Left cardiac atrium (tissue), 4 donors: ENCODE results near the gene GSTA5. TPM values are rescaled to one million over a fixed set of nuclear protein-coding genes. Genes with fewer than 3 reads are reported as not detected.
"Not testable (repeated sequence)": the region's sequence is repeated elsewhere in the genome, so short reads cannot be mapped to it uniquely, and the experiment has no call there.

ENCODE experiments used
- ATAC-seq, 2 donors: fragments of 200-7000 bp; cut with Tn5 transposase; one replicate each; pipeline ENCODE4 v1.9.1; 2020; ENCODE audit warnings: mild to moderate bottlenecking in 2 of 2, moderate library complexity in 2 of 2
- DNase-seq: peaks from one replicate; pipeline ENCODE4 v3.0.0-alpha.2; 2020
- intact Hi-C, 2 donors: fragments of 100-400 bp; cut with DNase I; formaldehyde crosslinking; loops; one replicate each; pipeline versions ENCODE4 v1.14.1 to v1.15.1; 2022 to 2023
- total RNA-seq, 2 donors: library from RNA; stranded (reverse); fragmentation: NEBNext Ultra II Directional; extraction: Animal tissue kit (Norgen Biotek cat#: 25700); gene quantifications; one replicate each; pipeline ENCODE4 v1.2.1, GENCODE V29; 2021
- donor health status: DM: no; HTN: yes; CAD: no.
- donor health status: DM: no; HTN: yes; CAD: no; lungs with severe emphysema.
- donor health status: DM: yes; HTN: yes; CAD: no.
- donor health status: Dilated cardiomyopathy.

The GSTA5 gene
- total RNA-seq, 2 donors from 2014 or later, result not detected

DNA sequence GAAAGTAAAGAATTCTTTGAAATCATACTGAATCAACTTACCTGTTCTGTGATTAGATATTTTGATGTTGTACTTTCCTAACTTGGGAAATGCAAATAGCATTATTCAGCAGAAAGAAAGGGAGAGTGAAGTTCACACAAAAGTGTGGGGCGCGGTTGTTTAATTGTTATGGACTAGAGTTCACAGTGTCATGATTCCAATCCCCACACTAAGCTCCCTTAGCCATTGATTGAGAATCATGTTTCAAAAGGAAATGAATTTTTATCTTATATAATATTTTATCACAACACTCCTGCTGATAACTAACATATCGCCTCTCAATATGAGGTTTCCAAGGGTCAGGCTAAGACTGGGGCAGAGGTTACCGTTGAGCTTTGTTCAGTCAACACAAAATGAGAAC, 3.0 kb upstream of the GSTA5 start:
- DNase-seq (no peak), ATAC-seq (no peak)
- intact Hi-C loops, result no loop called here

DNA sequence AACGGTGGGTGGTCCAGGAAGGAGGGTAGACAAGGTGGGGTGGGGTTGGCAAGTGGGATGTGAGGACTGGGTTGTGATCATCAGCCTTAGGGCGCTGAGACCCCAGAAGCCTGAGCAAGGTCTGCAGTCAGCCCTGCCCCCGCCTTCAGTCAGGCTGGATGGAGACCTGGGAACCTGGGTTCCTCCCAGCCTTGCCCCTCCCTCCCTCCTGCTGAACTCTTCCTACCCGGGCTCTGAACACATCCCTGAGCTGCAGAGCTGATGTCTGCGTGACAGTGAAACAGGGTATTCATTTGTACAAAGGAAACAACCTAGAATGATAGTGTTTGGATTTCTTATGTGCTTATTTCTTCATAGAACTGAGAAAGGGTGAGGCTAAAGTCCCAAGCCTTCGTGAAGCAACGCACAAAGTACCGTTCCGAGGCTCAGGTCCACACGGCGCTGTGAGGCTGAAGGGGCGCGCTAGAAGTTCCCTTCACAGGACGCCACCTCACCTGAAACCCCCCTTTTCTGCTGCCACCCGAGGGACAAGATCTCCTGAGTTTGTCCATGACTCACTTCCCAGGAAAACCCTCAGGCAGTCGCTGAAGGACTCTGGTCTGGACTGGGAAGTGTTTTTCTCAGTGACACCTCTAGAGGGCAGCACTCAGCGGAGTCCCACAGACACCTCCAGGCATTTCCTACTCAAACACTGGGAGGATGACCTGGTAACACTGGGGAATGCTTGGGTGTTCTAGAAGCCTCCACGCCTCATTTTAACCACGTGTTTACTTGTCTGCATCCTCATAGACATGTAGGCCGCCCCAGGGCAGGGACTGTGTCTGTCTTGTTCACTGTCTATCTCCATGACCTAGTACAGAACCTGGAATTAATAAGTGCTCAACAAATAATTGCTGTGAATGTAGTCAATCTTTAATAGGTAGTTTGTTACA, 1.2 kb downstream of the GSTA5 start:
- DNase-seq (peak; percentile 29), ATAC-seq (peak; percentile 50 to 69)
- intact Hi-C loops, result no loop called here

GRCh38 chr6:52834481-52834880, 6.1 kb downstream of the GSTA5 start:
- ATAC-seq (no peak), DNase-seq (no peak)

GRCh38 chr6:52830869-52831268, 9.7 kb downstream of the GSTA5 start:
- DNase-seq, intact Hi-C loops, ATAC-seq: not testable (repeated sequence)

More at GRCh38 chr6:52834481-52834880, 6.1 kb downstream of the GSTA5 start:
- intact Hi-C loops, result no loop called here

DNA sequence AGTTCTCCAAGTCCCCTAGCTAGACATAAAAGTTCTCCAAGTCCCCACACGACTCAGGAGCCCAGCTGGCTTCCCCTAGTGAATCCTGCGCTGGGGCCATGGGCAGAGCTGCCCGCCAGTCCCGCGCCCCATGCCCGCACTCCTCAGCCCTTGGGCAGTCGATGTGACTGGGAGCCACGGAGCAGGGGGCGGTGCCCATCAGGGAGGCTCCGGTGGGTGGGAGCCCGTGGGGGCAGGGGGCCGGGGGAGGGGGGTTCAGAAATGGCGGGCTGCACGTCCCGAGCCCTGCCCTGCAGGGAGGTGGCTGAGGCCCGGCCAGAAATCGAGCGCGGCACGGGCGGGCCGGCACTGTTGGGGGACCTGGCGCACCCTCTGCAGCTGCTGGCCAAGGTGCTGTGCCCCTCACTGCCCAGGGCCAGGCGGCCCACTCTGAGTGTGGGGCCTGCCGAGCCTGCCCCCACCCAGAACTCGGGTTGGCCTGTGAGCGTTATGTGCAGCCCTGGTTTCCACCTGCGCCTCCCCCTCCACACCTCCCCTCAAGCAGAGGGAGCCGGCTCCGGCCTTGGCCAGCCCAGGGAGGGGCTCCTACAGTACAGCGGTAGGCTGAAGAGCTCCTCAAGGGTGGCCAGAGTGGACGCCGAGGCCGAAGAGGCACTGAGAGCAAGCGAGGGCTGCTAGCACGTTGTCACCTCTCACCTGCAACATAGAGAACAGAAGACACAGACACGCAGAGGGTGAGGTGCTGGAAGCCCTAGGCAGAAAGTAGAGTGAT, 11.4 kb downstream of the GSTA5 start:
- DNase-seq, result no peak
- ATAC-seq, result no peak
- intact Hi-C loops, result no loop called here

GRCh38 chr6:52828621-52829020, 12.0 kb downstream of the GSTA5 start:
- DNase-seq, intact Hi-C loops, ATAC-seq: not testable (repeated sequence)

DNA sequence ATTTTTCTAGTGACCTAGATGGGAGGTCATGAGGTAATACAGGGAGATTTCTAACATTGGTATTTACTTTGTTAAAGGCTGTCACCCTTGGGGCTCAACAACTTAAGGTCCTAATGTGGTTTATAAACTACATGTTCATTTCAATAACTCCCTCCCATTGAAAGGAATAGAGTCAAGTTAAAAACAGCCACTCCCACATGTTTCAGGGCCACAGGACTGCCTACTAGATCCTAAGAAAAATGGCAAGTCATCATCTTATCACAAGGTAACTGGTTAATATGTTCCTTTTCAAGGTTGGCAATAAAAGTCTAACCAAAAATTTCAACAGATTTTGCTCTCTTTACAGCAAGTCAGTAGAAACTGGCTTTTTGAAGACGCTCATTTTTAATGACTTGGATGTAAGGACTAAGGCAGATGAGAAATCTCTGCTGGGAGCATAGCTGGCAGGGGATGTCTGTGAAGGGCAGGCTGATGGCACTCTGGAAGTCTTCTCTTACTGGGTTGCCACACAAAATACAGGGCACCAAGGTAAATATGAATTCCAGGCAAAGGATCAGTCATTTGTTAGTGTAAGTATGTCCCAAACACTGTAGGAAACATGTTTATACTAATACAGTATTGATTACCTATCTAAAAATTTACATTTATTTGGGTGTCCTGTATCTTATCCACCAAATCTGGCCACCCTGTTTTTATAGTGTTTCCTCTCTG, 13.4 kb downstream of the GSTA5 start:
- ATAC-seq, DNase-seq, intact Hi-C loops: not testable (repeated sequence)

DNA sequence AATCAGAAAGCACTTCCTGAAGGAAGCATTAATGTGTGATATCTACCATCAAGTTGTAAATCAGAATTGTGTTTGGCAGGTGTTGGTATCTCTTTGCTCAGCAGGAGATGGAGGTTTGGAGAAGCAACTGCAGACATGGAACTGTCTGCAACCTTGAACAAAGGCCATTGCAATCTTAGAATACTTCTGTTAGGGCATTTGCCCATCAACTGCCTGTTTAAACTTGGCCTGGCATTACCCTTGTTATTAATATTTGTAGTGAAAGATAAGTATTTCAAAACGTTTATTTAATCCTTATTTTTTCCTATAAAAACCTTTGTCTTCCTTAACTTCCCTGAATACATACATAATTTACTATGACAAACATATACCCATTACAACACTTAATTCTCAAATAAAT, 14.1 kb downstream of the GSTA5 start:
- no peak for DNase-seq

DNA sequence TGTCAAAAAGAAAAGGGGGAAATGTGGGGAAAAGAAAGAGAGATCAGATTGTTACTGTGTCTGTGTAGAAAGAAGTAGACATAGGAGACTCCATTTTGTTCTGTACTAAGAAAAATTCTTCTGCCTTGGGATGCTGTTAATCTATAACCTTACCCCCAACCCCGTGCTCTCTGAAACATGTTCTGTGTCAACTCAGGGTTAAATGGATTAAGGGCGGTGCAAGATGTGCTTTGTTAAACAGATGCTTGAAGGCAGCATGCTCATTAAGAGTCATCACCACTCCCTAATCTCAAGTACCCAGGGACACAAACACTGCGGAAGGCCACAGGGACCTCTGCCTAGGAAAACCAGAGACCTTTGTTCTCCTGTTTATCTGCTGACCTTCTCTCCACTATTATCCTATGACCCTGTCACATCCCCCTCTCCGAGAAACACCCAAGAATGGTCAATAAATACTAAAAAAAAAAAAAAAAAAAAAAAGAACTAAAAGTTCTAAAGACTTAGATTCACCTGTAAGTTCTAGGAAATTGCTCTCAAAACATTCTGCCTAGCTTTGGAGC, 14.6 kb downstream of the GSTA5 start:
- intact Hi-C loops, DNase-seq, ATAC-seq: not testable (repeated sequence)

More for the DNA sequence above, 14.1 kb downstream of the GSTA5 start:
- intact Hi-C loops, result no loop called here
- ATAC-seq, result no peak

- intact Hi-C loops, ATAC-seq, DNase-seq: not testable (repeated sequence)
Observed at GRCh38 chr6:52825270-52825793, 15.3 kb downstream of the GSTA5 start.

- DNase-seq, result no peak
- no peak for ATAC-seq
Observed at GRCh38 chr6:52821842-52822241, 18.8 kb downstream of the GSTA5 start.

DNA sequence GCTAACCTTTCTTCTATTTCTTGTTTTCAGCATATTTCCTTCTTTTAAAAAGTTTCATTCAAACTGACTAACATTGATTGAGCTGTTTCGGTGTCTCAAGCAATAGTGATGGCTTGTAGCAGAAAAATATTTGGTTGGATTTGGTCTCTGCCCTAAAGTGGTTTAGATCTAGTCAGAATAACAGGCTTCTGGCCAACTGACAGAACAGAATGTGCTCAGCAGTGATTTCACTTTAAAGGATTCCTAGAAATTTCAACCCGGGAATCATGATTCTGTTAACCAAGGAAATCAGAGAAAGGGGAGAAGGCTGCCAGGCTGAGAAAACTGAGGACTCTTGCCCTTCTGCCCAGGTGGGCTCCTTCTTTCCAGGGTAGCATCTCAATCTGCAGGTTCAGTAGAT, 20.4 kb downstream of the GSTA5 start:
- ATAC-seq (no peak), DNase-seq (no peak)
- intact Hi-C loops, result no loop called here

More at GRCh38 chr6:52821842-52822241, 18.8 kb downstream of the GSTA5 start:
- intact Hi-C loops, result no loop called here

DNA sequence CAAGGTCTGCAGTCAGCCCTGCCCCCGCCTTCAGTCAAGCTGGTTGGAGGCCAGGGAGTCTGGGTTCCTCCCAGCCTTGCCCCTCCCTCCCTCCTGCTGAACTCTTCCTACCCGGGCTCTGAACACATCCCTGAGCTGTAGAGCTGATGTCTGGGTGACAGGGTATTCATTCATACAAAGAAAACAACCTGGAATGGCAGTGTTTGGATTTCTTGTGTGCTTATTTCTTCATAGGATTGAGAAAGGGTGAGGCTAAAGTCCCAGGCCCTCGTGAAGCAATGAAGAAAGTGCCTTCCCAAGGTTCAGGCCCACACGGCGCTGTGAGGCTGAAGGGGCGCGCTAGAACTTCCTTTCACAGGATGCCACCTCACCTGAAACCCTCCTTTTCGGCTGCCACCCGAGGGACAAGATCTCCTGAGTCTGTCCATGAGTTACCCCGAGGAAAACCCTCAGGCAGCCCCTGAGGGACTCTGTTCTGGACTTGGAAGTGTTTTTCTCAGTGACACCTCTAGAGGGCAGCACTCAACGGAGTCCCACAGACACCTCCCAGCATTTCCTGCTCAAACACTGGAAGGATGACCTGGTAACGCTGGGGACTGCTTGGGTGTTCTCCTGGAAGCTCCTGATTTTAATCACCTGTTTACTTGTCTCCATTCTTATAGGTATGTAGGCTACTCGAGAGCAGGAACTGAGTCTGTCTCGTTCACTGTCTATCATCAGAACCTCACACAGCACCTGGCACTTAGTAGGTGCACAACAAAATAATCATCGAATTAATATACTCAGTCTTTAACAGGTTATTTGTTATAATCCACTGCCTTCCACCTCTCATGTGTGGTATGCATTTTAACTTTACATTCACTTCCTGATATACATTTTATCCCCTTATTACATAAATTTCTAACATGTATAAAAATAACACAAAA, 25.2 kb downstream of the GSTA5 start:
- intact Hi-C loops, result no loop called here
- ATAC-seq (peak; percentile 65 to 78), DNase-seq (no peak)

DNA sequence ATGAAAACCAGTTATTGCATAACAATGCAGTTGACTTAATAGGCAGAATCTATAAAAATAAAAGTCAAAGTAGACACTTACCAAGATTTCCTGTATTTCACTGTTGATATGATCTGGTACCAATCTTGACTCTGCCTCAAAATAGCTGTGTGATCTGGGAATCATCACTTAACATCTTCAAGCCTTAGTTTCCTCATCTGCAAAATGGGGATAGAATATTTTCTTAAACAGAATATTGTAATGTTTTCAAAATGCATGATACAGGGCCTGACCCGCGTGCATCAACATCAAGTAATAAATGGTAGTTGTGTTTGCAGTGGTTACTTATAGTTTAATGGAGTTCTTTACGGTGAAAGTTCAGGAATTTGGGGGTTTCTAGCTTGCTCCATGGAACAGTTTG, 26.1 kb downstream of the GSTA5 start:
- ATAC-seq, DNase-seq, intact Hi-C loops: not testable (repeated sequence)

DNA sequence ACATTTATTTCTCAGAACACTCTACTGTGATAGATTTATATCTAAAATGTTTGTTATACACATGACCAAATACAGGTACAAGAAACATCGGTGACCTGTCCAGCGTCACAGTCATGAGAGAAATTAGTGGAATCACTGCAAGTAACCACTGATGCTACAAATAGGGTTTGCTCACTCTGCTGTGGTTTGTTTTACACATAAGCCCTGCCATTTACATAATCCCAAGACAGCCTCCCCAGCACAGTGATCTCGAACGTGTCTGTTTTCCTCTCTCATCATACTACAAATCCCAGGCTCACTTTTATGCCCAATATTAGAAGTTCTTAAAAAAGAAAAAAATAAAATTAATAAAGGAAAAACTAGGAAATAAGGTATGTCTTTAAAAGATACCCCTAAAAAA, 30.8 kb downstream of the GSTA5 start:
- intact Hi-C loops, ATAC-seq, DNase-seq: not testable (repeated sequence)

- no peak for DNase-seq
- no peak for ATAC-seq
- intact Hi-C loops, result no loop called here
Observed at GRCh38 chr6:52808660-52809059, 32.0 kb downstream of the GSTA5 start.

GRCh38 chr6:52803668-52804255, 36.9 kb downstream of the GSTA5 start, which contains the start of gene GSTA1:
TSS of gene GSTA1 (minus strand) at chr6:52803816. CDS start at chr6:52799267, 4,549 bp downstream.
- intact Hi-C loops, ATAC-seq, DNase-seq: not testable (repeated sequence)
